Activated naive CD4-positive, alpha-beta T cell treated with Interleukin-2 at 50 U/mL for 16 hours (primary cell): ENCODE measurements around the gene THY1.

Experiments
- DNase-seq: peaks from one replicate; pipeline ENCODE4 v3.0.0-alpha.2; 2020

Gene THY1

GRCh38 chr11:119368121-119369034, 54.6 kb downstream of the THY1 start:
- DNase-seq = no peak

DNA sequence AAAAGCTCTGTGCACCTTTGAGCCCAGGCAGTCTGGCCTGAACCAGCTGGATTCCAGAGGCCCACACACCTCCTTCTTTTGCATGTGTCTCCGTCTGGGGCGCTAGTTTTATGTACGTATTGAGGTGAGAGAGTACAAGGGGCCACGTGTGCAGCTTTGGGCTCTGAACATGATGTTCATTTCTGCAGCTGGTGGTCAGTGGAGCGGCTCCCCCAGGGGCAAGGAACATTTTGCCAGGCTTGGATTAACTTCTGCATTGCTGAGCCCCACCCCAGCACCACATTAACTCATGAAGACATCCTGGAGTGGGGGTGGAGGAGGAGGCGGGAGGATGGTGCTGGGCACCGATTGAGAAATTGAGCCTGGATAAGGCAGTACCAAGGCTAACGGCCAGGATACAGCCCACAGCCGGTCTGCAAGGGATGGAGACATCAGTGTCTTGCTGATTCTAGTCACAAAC, 55.3 kb downstream of the THY1 start:
- no peak for DNase-seq
